Epithelial cell of esophagus (primary cell): Measurements from ENCODE around the gene SQOR.

ENCODE experiments used
- DNase-seq: peaks from one replicate; pipeline ENCODE4 v3.0.0; 2010; ENCODE audit warnings: low read depth
- H3K4me3 ChIP-seq: 2 replicates; pipeline ENCODE4 v1.5.1; 2011; ENCODE audit warnings: mild to moderate bottlenecking, low read length, control low read depth
- CTCF ChIP-seq: IDR thresholded peaks from 2 replicates; pipeline ENCODE4 v1.5.1; 2011; ENCODE audit warnings: low read depth, mild to moderate bottlenecking, low read length, control low read depth, inconsistent platforms; ENCODE audit not compliant: insufficient read depth; ENCODE audit errors: missing control alignments

Gene SQOR

GRCh38 chr15:45670091-45670490 lies 35.3 kb downstream of the SQOR start:
- no peak for TF ChIP-seq CTCF
- DNase-seq, result no peak
- no peak overlapping the region for H3K4me3 ChIP-seq

- no peak for DNase-seq
- no peak for TF ChIP-seq CTCF
- H3K4me3 ChIP-seq, result no peak overlapping the region
Measured at GRCh38 chr15:45670511-45670910, 35.7 kb downstream of the SQOR start.

- no peak for DNase-seq
- H3K4me3 ChIP-seq, result no peak overlapping the region
- TF ChIP-seq CTCF, result no peak
Measured at GRCh38 chr15:45674677-45675076, 39.8 kb downstream of the SQOR start.

- H3K4me3 ChIP-seq, result no peak overlapping the region
- peak; percentile 34 for DNase-seq
- TF ChIP-seq CTCF, result no peak
Measured at GRCh38 chr15:45677797-45678196, 43.0 kb downstream of the SQOR start.

- no peak overlapping the region for H3K4me3 ChIP-seq
- TF ChIP-seq CTCF, result no peak
- no peak for DNase-seq
Measured at GRCh38 chr15:45678459-45679178, 43.8 kb downstream of the SQOR start.

- DNase-seq, result no peak
- no peak overlapping the region for H3K4me3 ChIP-seq
- TF ChIP-seq CTCF, result no peak
Measured at GRCh38 chr15:45684533-45684932, 49.7 kb downstream of the SQOR start.

- no peak overlapping the region for H3K4me3 ChIP-seq
- no peak for TF ChIP-seq CTCF
- DNase-seq, result peak; percentile 44
Measured at GRCh38 chr15:45689616-45690015, 54.8 kb downstream of the SQOR start.
